Thyroid gland (tissue), 4 donors: ENCODE results near the gene MLLT1.

Source experiments
- CTCF ChIP-seq, 6 experiments: fragments of 200-600 bp in 3 of 6; fragments of 450-650 bp in 3 of 6; sonication (generic) in 3 of 6; IDR thresholded peaks; one replicate each; pipeline ENCODE4 v1.5.1; 2016 to 2019; ENCODE audit warnings: antibody characterized with exemption in 6 of 6, mild to moderate bottlenecking in 2 of 6, inconsistent platforms in 1 of 6, moderate library complexity in 1 of 6
- POLR2A ChIP-seq, 2 donors: fragments of 450-650 bp; IDR thresholded peaks; one replicate each; pipeline ENCODE4 v1.6.1; 2017; ENCODE audit warnings: antibody characterized with exemption in 2 of 2, mild to moderate bottlenecking in 2 of 2, moderate library complexity in 1 of 2

- no peak for TF ChIP-seq CTCF (IDR thresholded peaks at IDR 0.05)
- no peak for TF ChIP-seq POLR2A (IDR thresholded peaks at IDR 0.05)
These were observed 19.4 kb downstream of the MLLT1 start for GRCh38 chr19:6260376-6260775.
